Measurements from ENCODE around the gene CPN2. TPM values are rescaled to one million over a fixed set of nuclear protein-coding genes. Genes with fewer than 3 reads are reported as not detected.
A peak's percentile ranks its signal among the peaks of the same experiment; 100 is the strongest.

CPN2 gene
- total RNA-seq, 1 experiment from 2014 or later = not detected

DNA sequence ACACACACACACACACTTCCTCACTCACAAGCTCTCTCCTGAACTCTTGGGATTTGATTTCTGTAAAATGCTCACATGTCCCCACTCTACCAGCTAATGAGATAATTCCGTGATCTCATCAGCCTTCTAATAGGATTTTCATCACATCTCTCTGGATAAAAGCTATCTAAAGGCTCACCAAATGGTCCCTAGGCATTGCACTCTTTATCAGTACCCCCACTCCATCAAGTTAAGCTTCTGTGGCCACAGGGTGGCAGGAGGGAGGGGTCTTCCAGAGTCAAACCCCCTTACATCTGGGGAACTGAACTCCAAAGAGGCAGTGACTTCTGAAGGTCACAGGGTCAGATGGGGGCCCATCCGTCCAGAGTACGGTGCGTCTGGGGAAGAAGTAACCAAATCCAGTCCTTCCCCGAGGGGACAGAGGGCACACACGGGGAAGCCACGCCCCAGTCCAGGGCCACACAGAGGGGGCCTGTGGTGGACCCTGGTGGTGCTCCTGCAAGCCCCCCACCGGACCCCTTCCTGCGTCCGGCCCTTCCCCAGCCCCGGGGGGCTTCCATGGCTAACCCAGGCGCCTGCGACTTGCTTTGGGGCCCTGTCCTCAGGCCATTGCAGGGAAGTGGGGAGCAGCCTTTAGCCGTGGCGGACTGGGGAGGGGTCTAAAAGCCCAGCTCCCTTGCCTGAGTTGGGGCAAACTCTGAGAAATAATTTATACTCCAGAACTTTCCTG lies 25.5 kb downstream of the CPN2 start:
- Histone ChIP-seq H3T11ph (ENCODE audit: low read length) (no peak overlapping the region), H2AK5ac (ENCODE audit: insufficient read length, low read length) (no peak overlapping the region), H3K79me2 (ENCODE audit: insufficient read depth, low read length) (no peaks in the 10 kb centered on the region), H2BK15ac (ENCODE audit: low read depth, low read length) (no peak overlapping the region), H4K8ac (replicated peaks; ENCODE audit: insufficient read length, low read depth, low read length) (no peak overlapping the region), H2AFZ (ENCODE audit: low read length) (no peak overlapping the region), H3K27ac (ENCODE audit: insufficient read length, low read depth, low read length) (no peak overlapping the region), H4K20me1 (ENCODE audit: control insufficient read depth, insufficient read depth, insufficient read length) (peaks cover 5% of the 10 kb centered on the region), H3K9me3 (ENCODE audit: control insufficient read depth, low read depth, low read length) (no peaks in the 10 kb centered on the region), H3K27me3 (ENCODE audit: insufficient read depth, low read length) (no peaks in the 10 kb centered on the region), H3K9ac (ENCODE audit: extremely low read depth, insufficient read length, low read length) (no peak overlapping the region), H3K56ac (ENCODE audit: insufficient read length, low read depth, low read length) (no peak overlapping the region), H2BK20ac (ENCODE audit: low read depth, low read length, poor library complexity, severe bottlenecking) (no peak overlapping the region), H4K5ac (ENCODE audit: insufficient read length, low read depth, low read length) (no peak overlapping the region), H3K14ac (ENCODE audit: insufficient read depth, low read length) (no peak overlapping the region), H2BK12ac (ENCODE audit: insufficient read length, low read depth, low read length) (no peak overlapping the region), H3K4me1 (ENCODE audit: insufficient read depth, low read length) (no peaks in the 10 kb centered on the region), H3K23me2 (ENCODE audit: insufficient read length, low read depth, low read length, poor library complexity, severe bottlenecking) (no peaks in the 10 kb centered on the region), H3K4ac (ENCODE audit: low read depth, low read length) (no peak overlapping the region), H3K18ac (ENCODE audit: insufficient read length, low read depth, low read length) (no peak overlapping the region), H3K4me2 (ENCODE audit: insufficient read depth, insufficient read length, low read length) (no peak overlapping the region), H2BK5ac (ENCODE audit: insufficient read length, low read length) (no peak overlapping the region), H3K79me1 (ENCODE audit: insufficient read depth, low read depth, low read length, poor library complexity, severe bottlenecking) (no peaks in the 10 kb centered on the region), H2BK120ac (ENCODE audit: low read depth, low read length, poor library complexity, severe bottlenecking) (no peak overlapping the region), H4K91ac (ENCODE audit: insufficient read length, low read depth, low read length) (no peak overlapping the region), H3K23ac (ENCODE audit: insufficient read length, low read depth, low read length) (no peak overlapping the region)
- Mint-ChIP-seq H3K27ac (no peak overlapping the region), H3K9me3 (peaks cover 6 to 26% of the 10 kb centered on the region in 2 experiments; a peak in 4 of 5 replicates), H3K36me3 (ENCODE audit: insufficient read depth in 1 of 3, low read depth in 3 of 3) (peaks cover 0 to 2% (median 0%) of the 10 kb centered on the region in 3 experiments; a peak in 4 of 7 replicates), H3K4me1 (peaks cover 4 to 6% of the 10 kb centered on the region in 2 experiments), H3K27me3 (ENCODE audit: low read depth) (peaks cover 24% of the 10 kb centered on the region), H3K4me3 (no peak overlapping the region)
- TF ChIP-seq, protein P1, sequence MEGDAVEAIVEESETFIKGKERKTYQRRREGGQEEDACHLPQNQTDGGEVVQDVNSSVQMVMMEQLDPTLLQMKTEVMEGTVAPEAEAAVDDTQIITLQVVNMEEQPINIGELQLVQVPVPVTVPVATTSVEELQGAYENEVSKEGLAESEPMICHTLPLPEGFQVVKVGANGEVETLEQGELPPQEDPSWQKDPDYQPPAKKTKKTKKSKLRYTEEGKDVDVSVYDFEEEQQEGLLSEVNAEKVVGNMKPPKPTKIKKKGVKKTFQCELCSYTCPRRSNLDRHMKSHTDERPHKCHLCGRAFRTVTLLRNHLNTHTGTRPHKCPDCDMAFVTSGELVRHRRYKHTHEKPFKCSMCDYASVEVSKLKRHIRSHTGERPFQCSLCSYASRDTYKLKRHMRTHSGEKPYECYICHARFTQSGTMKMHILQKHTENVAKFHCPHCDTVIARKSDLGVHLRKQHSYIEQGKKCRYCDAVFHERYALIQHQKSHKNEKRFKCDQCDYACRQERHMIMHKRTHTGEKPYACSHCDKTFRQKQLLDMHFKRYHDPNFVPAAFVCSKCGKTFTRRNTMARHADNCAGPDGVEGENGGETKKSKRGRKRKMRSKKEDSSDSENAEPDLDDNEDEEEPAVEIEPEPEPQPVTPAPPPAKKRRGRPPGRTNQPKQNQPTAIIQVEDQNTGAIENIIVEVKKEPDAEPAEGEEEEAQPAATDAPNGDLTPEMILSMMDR (conservative IDR thresholded peaks at IDR 0.05) = no peak
- DNase-seq = peak; percentile 29
- WGBS (ENCODE audit: extremely low coverage, insufficient read length, low lambda C conversion rate) = no CpG with 5 or more reads among the region's 15 CpGs

Measured in H9 (cell line).